ENCODE measurements around the gene MSL1.

Gene MSL1

GRCh38 chr17:40090237-40091119 lies 31.3 kb upstream of the MSL1 start:
- no peak for DNase-seq

DNA sequence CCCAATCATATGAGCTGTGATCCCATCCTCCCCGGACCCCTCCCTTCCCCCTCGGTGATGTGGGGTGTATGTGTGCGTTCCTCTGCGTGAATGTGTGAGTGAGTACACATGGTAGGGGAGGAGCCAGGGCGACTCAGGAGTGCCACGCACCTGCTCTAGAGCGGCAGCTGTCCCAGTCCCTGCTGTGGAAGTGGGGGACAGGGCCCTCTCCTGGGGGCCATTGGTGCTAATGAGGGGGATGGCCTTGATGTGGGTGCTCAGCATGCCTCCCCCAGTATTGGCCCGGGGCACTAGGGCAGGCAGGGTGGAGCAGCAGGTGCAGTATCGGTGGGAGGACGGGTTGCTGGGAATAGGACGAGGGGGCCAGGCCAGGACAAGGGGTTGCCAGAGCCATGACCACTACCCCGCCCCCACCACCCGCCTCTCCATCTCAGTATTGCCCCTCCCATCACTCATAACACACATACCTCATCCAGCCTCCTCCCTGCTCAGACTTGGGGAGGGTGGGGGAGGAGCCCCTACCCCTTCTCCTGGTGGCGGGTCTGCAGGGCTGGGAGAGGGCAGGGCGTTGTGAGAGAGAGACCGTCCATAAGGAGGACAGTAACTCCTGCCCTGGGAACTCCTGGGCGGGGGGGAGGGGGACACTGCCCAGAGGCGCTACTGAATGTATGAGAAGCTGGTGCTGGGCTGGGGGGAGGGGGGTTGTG lies 29.9 kb upstream of the MSL1 start:
- peak in 6 of 58 donors; percentile 31 to 59 (median 50) for DNase-seq

DNA sequence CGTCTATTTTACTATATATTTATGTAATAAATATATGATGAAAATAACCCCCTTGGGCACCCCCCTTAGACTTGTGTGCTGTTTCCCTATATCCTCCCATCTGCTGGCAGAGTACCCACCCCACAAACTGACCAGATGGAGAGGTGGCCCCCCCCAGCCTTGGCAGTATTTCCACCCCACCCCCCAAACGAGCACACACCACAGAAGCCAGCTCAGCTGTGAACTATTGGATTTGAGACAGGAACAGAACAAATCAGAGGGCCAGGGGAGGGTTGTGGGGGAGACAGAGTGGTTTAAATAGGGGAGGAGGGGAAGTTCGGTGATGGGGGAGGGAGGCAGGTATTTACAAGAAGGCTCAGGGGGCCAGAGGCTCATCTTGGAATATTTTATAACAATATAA lies 29.2 kb upstream of the MSL1 start:
- peak in 48 of 58 donors; percentile 23 to 81 (median 55) for DNase-seq

DNA sequence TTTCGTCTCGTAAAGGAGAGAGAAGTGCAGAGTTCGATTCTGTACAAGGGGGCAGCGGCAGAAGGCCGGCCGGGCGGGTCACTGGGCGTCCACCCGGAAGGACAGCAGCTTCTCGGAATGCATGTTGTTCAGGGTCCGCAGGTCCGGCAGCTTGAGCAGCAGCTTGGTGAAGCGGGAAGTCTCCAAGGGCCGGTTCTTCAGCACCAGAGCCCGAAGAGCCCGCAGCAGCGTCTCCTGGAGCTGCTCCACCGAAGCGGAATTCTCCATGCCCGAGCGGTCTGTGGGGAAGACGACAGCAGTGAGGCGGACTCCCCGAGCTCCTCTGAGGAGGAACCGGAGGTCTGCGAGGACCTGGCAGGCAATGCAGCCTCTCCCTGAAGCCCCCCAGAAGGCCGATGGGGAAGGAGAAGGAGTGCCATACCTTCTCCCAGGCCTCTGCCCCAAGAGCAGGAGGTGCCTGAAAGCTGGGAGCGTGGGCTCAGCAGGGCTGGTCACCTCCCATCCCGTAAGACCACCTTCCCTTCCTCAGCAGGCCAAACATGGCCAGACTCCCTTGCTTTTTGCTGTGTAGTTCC lies 28.7 kb upstream of the MSL1 start:
- peak in 5 of 58 donors; percentile 25 to 64 (median 44) for DNase-seq

GRCh38 chr17:40093580-40094201 lies 28.1 kb upstream of the MSL1 start:
- peak in 1 of 58 donors; percentile 44 for DNase-seq

DNA sequence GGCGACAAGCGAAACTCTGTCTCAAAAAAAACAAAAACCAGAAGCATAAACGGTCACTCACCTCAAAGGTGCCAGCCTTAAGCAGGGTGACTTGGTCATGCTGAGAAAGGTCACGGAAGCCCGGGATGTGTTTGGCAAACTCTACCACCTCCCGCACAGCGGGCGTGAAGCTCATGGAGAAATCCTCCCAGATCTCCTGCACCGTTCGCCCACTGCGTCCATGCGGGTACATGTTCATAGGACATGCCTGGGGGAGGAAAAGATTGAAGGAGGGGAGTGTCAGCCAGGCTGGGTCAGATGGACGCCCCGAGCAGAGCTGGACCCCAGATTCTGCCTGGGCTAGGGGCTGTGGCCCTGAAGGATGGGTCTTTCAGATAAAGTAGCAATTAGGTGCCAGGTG lies 26.9 kb upstream of the MSL1 start:
- no peak for DNase-seq

DNA sequence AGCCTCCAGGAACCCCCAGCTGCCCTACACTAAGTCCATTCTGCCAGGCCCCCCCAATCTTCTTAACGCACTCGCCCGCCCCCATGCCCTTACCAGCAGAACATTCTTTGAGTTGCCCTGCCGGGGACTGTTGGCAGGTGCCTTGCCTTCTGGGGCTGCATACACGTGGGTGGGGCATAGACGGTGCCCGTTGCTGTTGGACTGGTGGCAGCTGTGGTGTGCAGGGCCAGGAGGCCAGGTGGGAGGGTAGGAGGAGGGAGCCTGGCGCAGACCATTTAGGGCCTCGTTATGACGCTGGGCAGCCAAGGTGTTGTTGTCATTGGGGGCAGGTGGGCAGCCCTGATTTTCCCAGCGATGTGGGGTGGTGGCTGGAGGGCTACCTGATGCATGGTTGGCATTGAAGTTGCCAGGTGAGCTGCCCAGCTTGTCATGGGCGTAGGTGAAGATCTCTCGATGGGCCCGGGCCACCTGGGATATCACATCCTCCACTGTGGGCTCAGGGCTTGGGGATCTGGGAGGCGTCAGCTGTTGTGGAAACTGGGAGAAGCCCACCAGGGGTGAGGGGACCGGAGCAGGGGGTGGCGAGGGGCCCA lies 26.3 kb upstream of the MSL1 start:
- DNase-seq = peak in 2 of 58 donors; percentile 21 to 27

DNA sequence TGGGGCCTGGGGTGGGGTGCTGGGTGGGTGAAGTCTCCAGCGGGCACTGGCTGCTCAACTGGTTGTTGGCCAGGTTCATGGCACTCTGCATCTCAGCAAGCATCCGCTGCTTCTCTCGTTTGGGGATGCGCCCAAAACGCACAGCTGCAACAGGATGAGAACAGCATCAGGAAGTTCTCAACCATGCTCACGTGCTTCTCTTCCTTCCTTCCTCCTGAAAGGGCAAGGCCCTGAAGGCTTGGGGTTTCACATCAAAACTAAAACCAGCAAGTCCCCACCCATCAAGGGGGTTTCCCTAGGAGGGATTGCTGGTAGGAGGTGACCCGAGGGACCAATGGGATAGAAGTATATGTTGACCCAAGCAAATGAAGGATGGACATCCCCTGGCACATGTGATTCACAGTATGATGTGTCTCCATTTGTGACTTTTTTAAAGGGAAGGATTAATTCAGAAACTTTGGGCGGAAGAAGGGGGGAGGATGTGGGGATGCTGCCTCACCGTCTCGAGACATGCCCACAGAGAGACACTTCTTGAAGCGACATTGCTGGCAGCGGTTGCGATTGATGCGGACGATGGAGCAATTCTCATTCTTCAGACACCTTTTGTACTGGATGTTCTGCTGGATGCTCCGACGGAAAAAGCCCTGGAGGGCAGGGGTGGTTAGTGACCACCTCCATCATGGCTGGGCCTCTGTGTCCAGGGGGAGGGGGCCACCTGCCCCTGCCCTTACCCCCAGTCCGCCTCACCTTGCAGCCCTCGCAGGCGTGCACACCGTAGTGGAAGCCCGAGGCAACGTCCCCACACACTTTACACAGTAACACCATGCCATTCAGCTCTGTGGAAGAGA lies 25.6 kb upstream of the MSL1 start:
- DNase-seq = peak in 5 of 58 donors; percentile 21 to 55 (median 26)

DNA sequence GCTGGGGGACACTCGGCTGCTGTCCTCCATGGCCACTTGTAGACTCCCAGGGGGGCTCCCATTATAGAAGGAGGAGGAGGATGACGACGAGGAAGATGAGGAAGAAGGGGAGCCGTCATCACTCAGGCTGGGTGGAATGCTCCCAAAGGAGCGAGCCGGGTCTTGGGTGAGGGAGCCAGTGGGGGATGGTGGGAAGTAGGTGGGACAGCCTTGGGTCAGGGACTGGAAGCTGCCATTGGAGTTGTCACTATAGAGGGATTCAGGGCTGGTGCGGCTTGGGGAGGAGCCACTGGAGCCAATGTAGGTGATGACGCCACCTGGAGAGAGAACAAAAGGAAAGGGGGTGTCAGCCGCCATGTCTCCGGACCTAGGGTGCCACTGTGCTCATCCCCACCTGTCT lies 24.7 kb upstream of the MSL1 start:
- DNase-seq = no peak

GRCh38 chr17:40097931-40098845 lies 23.6 kb upstream of the MSL1 start:
- DNase-seq = peak in 4 of 58 donors; percentile 23 to 33 (median 30)

- peak; percentile 72 to 100 (median 96) for DNase-seq
Observed at GRCh38 chr17:40098846-40099618, 22.7 kb upstream of the MSL1 start.

GRCh38 chr17:40099619-40100418 lies 22.0 kb upstream of the MSL1 start:
- DNase-seq = no peak

DNA sequence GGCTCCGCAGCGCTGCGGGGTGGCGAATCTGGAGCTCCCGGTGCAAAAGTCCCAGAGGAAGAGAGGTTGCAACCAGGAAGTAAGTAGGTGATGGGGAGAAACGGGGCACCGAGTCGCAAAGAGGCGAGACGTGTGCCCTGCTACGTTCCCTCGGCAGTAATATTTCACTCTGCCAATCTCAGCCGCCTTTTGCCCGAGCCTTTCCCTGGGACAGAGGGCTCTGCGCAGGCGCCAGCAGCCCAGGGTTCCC lies 21.4 kb upstream of the MSL1 start, which contains the start of gene NR1D1:
Gene NR1D1, minus strand, starts transcription at position 171 of the 250 bp plus-strand sequence. CDS start 495 bp downstream, outside the sequence.
- no peak for DNase-seq

DNA sequence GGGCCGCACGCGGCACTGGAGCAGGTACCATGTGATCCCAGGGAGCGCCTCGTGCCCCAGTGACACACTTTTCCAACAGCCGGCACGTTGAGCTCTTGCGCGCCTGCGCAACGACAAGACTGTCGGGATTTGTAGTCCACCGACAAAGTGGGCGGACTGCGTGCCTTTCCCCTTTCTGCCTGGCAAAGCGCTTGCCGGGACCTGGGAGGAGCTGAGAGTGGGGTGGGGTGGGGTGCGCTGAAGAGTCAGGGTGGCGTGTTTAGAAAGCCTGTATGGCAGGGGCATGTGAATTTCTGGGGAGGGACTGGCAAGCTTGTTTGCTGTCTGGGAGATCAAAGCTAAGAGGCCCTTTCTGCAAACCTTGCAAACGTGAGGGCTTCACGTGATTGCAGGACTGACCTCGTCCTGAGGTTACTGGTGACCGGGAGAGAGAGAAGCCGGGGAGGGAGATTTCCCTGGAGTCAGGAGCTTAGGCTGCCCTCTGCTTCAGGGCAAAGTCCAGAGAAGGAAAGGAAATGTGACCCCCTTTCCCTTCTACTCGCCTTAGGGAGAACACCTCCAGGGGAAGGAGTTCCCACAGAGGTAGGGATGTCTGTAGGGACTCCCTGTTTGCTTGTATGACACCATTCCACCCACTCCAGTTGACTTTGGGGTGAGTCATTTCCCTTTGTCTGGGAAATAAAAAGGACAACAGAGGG lies 21.0 kb upstream of the MSL1 start:
- DNase-seq = peak; percentile 78 to 99 (median 97)

- no peak for DNase-seq
Observed at GRCh38 chr17:40101367-40102210, 20.2 kb upstream of the MSL1 start.

Data from anterior cingulate cortex (tissue), 58 donors.